Left ventricle myocardium superior (tissue), 1 donor: ENCODE data around the gene MMP14. TPM values are rescaled to one million over a fixed set of nuclear protein-coding genes. Genes with fewer than 3 reads are reported as not detected.

Source experiments
- ATAC-seq: fragments of 200-7000 bp; cut with Tn5 transposase; one replicate; pipeline ENCODE4 v1.9.1; 2020; ENCODE audit warnings: mild to moderate bottlenecking, moderate library complexity
- DNase-seq: peaks from one replicate; pipeline ENCODE4 v3.0.0-alpha.2; 2020
- intact Hi-C: fragments of 100-400 bp; cut with micrococcal nuclease; formaldehyde crosslinking; loops from one replicate; pipeline ENCODE4 v1.11.0; 2022
- total RNA-seq: library from RNA; stranded (reverse); fragmentation: NEBNext Ultra II Directional; extraction: Animal tissue kit (Norgen Biotek cat#: 25700); gene quantifications from one replicate; pipeline ENCODE4 v1.2.1, GENCODE V29; 2021
- donor health status: DM: no; HTN: yes; CAD: no; lungs with severe emphysema.

MMP14 gene
- total RNA-seq, 1 donor from 2014 or later: 19.9 TPM

DNA sequence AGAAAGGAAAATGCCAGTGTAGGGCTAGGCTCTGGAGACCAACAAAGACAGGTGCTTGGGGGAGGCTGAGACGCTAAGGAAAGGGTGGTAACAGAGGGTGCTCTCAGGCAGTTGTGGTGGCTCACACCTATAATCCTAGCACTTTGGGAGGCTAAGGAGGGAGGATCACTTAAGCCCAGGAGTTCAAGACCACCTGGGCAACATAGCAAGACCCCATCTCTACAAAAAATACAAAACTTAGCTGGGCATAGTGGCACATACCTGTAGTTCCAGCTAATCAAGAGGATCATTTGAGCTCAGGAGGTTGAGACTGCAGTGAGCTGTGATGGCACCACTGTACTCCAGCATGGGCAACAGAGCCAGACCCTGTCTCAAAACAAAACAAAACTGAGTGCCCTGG lies 59.0 kb downstream of the MMP14 start:
- DNase-seq (no peak), ATAC-seq (no peak)
- intact Hi-C loops: no loop called here

GRCh38 chr14:22896356-22896755 lies 60.0 kb downstream of the MMP14 start:
- ATAC-seq (no peak), DNase-seq (no peak)
- intact Hi-C loops: no loop called here

DNA sequence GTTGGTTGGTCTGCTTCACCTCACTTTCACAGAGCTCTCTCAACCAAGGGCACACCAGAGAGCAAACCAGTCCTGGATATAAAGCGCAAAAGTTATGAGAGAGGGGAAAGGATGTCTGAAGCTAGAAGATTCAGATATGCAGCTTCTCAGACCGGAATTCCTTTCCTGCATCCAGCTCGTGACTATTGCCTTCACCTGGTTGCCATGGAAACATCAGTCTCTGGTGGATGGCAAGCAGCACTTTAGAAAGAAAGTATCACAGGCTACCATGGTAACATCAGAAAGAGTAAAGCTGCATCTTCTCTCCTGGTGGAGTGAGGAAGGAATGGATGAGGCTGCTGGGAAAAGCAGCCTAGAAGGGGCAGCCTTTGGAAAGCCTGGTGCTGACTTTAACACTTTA lies 60.4 kb downstream of the MMP14 start:
- DNase-seq (no peak), ATAC-seq (no peak)
- intact Hi-C loops: no loop called here

GRCh38 chr14:22897357-22897756 lies 61.0 kb downstream of the MMP14 start:
- ATAC-seq: no peak
- intact Hi-C loops: no loop called here
- no peak for DNase-seq

Other genes with a start within 250 kb of the MMP14 start
- 149 TPM for gene DAD1, start 247.4 kb upstream of the MMP14 start, total RNA-seq
- 24.5 TPM for gene ABHD4, start 238.3 kb upstream of the MMP14 start, total RNA-seq
- gene OR6J1, start 192.2 kb upstream of the MMP14 start, total RNA-seq: not detected
- 184 TPM for gene OXA1L, start 69.9 kb upstream of the MMP14 start, total RNA-seq
- gene SLC7A7, start 21.1 kb upstream of the MMP14 start, total RNA-seq: 4.7 TPM
- 113 TPM for gene MRPL52, start 6.7 kb upstream of the MMP14 start, total RNA-seq
- 61.9 TPM for gene LRP10, start 35.2 kb downstream of the MMP14 start, total RNA-seq
- not detected for gene REM2, start 46.6 kb downstream of the MMP14 start, total RNA-seq
- 52.5 TPM for gene RBM23, start 82.6 kb downstream of the MMP14 start, total RNA-seq
- 56.6 TPM for gene PRMT5, start 92.8 kb downstream of the MMP14 start, total RNA-seq
- gene HAUS4, start 120.5 kb downstream of the MMP14 start, total RNA-seq: 19.4 TPM
- 12.4 TPM for gene AJUBA, start 146.0 kb downstream of the MMP14 start, total RNA-seq
- gene C14orf93, start 173.6 kb downstream of the MMP14 start, total RNA-seq: 6.2 TPM
- 111 TPM for gene PSMB5, start 198.3 kb downstream of the MMP14 start, total RNA-seq
- not detected for gene PSMB11, start 205.6 kb downstream of the MMP14 start, total RNA-seq
- 2.0 TPM for gene CDH24, start 220.9 kb downstream of the MMP14 start, total RNA-seq